Astrocyte (in vitro differentiated cells and primary cell): ENCODE measurements around the gene ARID5B.
"Not testable (repeated sequence)": the region's sequence is repeated elsewhere in the genome, so short reads cannot be mapped to it uniquely, and the experiment has no call there.

Experiments used
- CTCF ChIP-seq: IDR thresholded peaks from 2 replicates; pipeline ENCODE4 v1.5.1; 2011; ENCODE audit warnings: low read depth, mild to moderate bottlenecking, inconsistent platforms, low read length, moderate library complexity; ENCODE audit not compliant: insufficient read depth
- EZH2 ChIP-seq: IDR thresholded peaks from 2 replicates; pipeline ENCODE4 v1.6.1; 2012; ENCODE audit warnings: mild to moderate bottlenecking, low read length, inconsistent platforms; ENCODE audit not compliant: insufficient read depth

DNA sequence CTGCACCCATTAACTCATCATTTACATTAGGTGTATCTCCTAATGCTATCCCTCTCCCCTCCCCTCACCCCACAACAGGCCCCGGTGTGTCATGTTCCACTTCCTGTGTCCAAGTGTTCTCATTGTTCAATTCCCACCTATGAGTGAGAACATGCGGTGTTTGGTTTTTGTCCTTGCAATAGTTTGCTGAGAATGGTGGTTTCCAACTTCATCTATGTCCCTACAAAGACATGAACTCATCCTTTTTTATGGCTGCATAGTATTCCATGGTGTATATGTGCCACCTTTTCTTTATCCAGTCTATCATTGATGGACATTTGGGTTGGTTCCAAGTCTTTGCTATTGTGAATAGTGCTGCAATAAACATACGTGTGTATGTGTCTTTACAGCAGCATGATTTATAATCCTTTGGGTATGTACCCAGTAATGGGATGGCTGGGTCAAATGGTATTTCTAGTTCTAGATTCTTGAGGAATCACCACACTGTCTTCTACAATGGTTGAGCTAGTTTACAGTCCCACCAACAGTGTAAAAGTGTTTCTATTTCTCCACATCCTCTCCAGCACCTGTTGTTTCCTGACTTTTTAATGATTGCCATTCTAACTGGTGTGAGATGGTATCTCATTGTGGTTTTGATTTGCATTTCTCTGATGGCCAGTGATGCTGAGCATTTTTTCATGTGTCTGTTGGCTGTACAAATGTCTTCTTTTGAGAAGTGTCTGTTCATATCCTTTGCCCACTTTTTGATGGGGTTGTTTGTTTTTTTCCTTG is 75.6 kb downstream of the ARID5B start:
- not testable (repeated sequence) for TF ChIP-seq CTCF, EZH2
